LNCAP (cell line): Measurements from ENCODE around the gene CDC37L1.

Experiments used
- CTCF ChIP-seq: fragments of 450-650 bp; IDR thresholded peaks from 2 replicates; pipeline ENCODE4 v1.5.1; 2017; ENCODE audit warnings: mild to moderate bottlenecking

CDC37L1 gene

GRCh38 chr9:4654538-4654937 is 24.8 kb upstream of the CDC37L1 start:
- no peak for TF ChIP-seq CTCF

- TF ChIP-seq CTCF = no peak
Observed at GRCh38 chr9:4656621-4657020, 22.7 kb upstream of the CDC37L1 start.

GRCh38 chr9:4657426-4658159 is 21.8 kb upstream of the CDC37L1 start:
- no peak for TF ChIP-seq CTCF

- no peak for TF ChIP-seq CTCF
Observed at GRCh38 chr9:4661165-4661564, 18.2 kb upstream of the CDC37L1 start.

GRCh38 chr9:4661611-4662010 is 17.8 kb upstream of the CDC37L1 start:
- no peak for TF ChIP-seq CTCF

GRCh38 chr9:4662108-4662988 is 17.0 kb upstream of the CDC37L1 start, which contains the start of gene PLPP6:
PLPP6 (plus strand) TSS chr9:4662294; CDS start chr9:4662376, 82 bp downstream.
- peak; percentile 55 for TF ChIP-seq CTCF

GRCh38 chr9:4662989-4663792 is 16.2 kb upstream of the CDC37L1 start:
- no peak for TF ChIP-seq CTCF
